ENCODE data around the gene AMZ1.

- TF ChIP-seq POLR2A (IDR thresholded peaks at IDR 0.05) = no peak
- no peak for TF ChIP-seq CTCF (IDR thresholded peaks at IDR 0.05)
Measured at GRCh38 chr7:2661096-2661449, 26.9 kb upstream of the AMZ1 start.

All from lower leg skin (tissue), 3 donors.